Coronary artery (tissue), 2 donors: ENCODE data around the gene SMAD9.

ENCODE experiments used
- DNase-seq: peaks from one replicate; pipeline ENCODE4 v3.0.0-alpha.2; 2017; ENCODE audit warnings: low spot score
- H3K27ac ChIP-seq, 2 donors: fragments of 200-600 bp; sonication (generic); one replicate each; pipeline ENCODE4 v1.5.1; 2016 to 2019
- H3K4me3 ChIP-seq: fragments of 200-600 bp; sonication (generic); 2 replicates; pipeline ENCODE4 v1.5.1; 2016; ENCODE audit warnings: mild to moderate bottlenecking, moderate library complexity
- TF ChIP-seq, protein P1 (sequence below): fragments of 200-600 bp; sonication (generic); IDR thresholded peaks from one replicate; pipeline ENCODE4 v1.5.1; 2019; ENCODE audit warnings: antibody characterized with exemption

The SMAD9 gene

DNA sequence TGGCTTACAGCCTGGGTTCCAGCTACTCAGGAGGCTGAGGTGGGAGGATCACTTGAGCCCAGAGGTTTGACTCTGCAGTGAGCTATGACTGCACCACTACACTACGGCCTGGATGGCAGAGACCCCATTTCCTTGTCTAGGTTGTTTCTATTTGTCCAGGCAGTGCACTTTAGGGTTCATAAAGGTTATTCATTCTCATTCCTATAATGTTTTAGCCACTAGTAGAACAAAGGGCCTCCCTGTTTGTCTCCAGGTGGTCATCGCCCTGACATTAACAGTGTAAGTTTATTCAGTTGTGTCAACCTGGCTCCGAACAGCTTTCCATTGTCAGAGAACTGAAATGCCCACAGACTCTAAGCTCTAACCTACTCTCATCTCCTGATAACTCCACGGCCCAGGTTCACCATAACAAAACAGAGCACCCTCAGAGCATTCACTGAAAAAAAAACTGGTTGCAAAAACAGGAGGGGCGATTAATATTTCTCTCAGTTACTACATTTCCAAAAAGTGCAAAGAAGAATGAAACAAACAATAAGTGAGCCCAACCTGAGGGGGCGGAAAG, 37.1 kb downstream of the SMAD9 start:
- no peak for DNase-seq
- Histone ChIP-seq H3K27ac (no peak overlapping the region), H3K4me3 (no peak overlapping the region)
- TF ChIP-seq, protein P1, sequence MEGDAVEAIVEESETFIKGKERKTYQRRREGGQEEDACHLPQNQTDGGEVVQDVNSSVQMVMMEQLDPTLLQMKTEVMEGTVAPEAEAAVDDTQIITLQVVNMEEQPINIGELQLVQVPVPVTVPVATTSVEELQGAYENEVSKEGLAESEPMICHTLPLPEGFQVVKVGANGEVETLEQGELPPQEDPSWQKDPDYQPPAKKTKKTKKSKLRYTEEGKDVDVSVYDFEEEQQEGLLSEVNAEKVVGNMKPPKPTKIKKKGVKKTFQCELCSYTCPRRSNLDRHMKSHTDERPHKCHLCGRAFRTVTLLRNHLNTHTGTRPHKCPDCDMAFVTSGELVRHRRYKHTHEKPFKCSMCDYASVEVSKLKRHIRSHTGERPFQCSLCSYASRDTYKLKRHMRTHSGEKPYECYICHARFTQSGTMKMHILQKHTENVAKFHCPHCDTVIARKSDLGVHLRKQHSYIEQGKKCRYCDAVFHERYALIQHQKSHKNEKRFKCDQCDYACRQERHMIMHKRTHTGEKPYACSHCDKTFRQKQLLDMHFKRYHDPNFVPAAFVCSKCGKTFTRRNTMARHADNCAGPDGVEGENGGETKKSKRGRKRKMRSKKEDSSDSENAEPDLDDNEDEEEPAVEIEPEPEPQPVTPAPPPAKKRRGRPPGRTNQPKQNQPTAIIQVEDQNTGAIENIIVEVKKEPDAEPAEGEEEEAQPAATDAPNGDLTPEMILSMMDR, result no peak

DNA sequence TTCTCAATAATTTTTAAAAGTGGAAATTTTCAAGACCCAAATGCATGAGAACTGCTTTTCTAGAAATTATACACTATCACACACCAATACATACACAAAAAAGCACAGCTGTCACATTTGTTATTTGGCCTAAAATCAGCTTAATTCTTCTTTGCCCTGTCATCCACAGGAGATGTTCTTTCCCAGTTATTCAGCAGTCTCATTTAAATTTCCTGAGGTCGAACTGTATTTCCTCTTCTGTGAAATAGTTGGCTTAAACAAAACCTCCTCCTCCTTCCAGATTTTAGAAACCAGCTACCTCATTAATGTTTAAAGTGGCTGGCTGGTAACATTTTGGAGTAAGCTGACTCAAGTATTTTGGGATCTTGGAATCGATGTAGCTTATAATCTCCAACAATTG, 39.1 kb downstream of the SMAD9 start:
- TF ChIP-seq, protein P1, result no peak
- DNase-seq, result no peak
- Histone ChIP-seq H3K27ac (no peak overlapping the region), H3K4me3 (no peak overlapping the region)

DNA sequence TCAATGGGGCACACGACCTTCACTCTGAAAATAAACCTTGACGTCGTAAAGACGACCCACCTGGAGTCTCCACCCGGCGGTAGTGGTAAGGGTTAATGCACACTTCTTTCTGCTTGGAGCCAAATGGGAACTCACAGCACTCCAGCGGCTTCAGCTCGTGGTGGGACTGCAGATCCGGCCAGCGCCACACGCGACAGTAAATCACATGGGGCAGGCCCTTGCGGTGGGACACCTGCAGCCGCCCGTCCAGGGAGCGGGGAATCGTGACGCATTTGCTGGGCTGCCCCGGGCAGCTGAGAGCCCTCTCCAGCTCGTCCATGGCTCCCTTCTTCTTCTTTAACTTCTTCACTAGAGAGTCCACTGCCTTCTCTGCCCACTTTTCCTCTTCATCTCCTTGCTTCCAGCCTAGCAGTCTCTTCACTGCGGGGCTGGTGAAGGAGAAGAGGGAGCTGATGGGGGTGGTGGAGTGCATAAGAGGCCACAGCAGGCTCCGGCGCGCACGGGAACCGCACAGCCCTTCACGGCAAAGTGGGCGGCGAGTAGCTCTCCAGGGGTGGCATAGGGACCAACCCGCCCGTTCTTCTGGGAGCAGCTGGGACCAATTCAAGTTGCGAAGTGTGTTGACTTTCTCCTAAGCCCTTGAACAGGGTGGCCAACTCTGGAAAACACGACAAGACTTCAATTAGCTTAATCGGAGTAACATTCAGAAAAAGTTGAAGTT, 40.7 kb downstream of the SMAD9 start:
- DNase-seq, result no peak
- H3K4me3 ChIP-seq, result no peak overlapping the region
- TF ChIP-seq, protein P1, result no peak
- H3K27ac ChIP-seq, result no peak overlapping the region

DNA sequence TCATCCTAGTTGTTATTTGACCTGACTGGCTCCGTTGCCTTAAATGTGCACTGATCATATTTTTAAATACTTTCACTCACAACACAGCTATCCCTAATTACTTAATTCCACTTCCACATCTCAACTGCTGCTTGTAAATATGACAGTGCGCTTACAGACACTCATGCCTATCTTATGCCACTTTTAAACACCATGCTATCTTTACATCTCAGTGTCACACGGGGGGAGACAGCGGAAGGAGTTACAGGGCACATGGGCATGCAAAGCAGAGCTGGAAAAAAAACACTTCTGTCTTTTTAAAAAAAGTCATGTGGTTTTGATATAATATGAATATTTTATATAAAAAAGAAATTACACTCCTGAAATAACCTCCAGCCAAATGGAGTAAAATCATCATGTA, 44.1 kb downstream of the SMAD9 start:
- no peak overlapping the region for H3K27ac ChIP-seq
- no peak for DNase-seq
- TF ChIP-seq, protein P1, result no peak

DNA sequence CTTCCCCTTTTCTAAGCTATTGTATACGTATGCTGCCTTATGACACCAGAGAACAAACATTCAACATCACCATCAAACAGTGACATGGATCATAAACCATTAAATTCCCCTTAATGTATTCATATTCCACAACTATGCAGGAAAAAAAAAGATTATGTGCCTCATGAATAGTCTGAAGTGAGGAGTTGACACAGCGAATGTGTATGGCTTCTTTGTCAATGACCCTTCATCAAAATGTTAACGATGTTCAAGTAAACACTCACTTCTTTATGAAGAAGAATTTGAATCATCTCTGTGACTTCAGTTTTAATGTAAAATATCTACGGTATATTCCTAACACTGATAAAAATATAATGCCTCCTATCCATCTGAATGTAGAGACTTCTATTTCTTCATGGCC, 44.6 kb downstream of the SMAD9 start:
- no peak for DNase-seq
- Histone ChIP-seq H3K4me3 (no peak overlapping the region), H3K27ac (no peak overlapping the region)
- TF ChIP-seq, protein P1, result no peak

More for the DNA sequence above, 44.1 kb downstream of the SMAD9 start:
- no peak overlapping the region for H3K4me3 ChIP-seq

DNA sequence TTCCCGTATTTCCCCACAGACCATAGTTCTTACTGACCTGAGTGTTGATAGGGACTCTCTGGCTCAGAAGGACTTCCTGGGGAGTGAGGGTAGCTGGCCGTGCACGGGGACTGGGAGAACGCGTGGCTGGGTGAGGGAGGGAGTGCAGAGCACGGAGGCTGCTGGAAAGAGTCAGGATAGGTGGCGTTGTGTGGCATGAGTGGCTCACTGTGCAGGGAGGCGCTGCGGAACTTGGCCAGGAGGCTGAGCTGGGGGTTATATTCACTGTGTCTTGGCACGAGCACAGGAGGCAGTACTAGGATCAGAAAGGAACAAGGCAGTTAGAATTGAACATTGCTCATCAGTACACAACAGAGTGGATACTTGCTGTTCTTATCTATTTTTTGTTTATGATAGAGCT, 47.4 kb downstream of the SMAD9 start:
- DNase-seq, result no peak
- Histone ChIP-seq H3K27ac (no peak overlapping the region), H3K4me3 (no peak overlapping the region)
- TF ChIP-seq, protein P1, result no peak
